NCI-H524 treated with DMSO at 0.1 percent for 48 hours (cell line): ENCODE measurements around the gene MYT1.

Experiments used
- DNase-seq: peaks from one replicate; lab custom pipeline; 2025; lab: John Stamatoyannopoulos, UW

The MYT1 gene

GRCh38 chr20:64192406-64192805, 28.2 kb downstream of the MYT1 start:
- no peak for DNase-seq

GRCh38 chr20:64193058-64193457, 28.8 kb downstream of the MYT1 start:
- DNase-seq = no peak

- DNase-seq = no peak
Observed at GRCh38 chr20:64194269-64194668, 30.0 kb downstream of the MYT1 start.

- DNase-seq = no peak
Observed at GRCh38 chr20:64196309-64196708, 32.1 kb downstream of the MYT1 start.

- no peak for DNase-seq
Observed at GRCh38 chr20:64196847-64197306, 32.6 kb downstream of the MYT1 start.

GRCh38 chr20:64198347-64198746, 34.1 kb downstream of the MYT1 start:
- no peak for DNase-seq

- no peak for DNase-seq
Observed at GRCh38 chr20:64199395-64199794, 35.1 kb downstream of the MYT1 start.

- no peak for DNase-seq
Observed at GRCh38 chr20:64200740-64201139, 36.5 kb downstream of the MYT1 start.

- no peak for DNase-seq
Observed at GRCh38 chr20:64201653-64202052, 37.4 kb downstream of the MYT1 start.

GRCh38 chr20:64203037-64203777, 39.0 kb downstream of the MYT1 start:
- DNase-seq = no peak

- no peak for DNase-seq
Observed at GRCh38 chr20:64205611-64206026, 41.4 kb downstream of the MYT1 start.

- DNase-seq = no peak
Observed at GRCh38 chr20:64206614-64207013, 42.4 kb downstream of the MYT1 start.

GRCh38 chr20:64207641-64208590, 43.7 kb downstream of the MYT1 start:
- no peak for DNase-seq

- DNase-seq = no peak
Observed at GRCh38 chr20:64209148-64209547, 44.9 kb downstream of the MYT1 start.

GRCh38 chr20:64210656-64211369, 46.6 kb downstream of the MYT1 start:
- no peak for DNase-seq

- DNase-seq = no peak
Observed at GRCh38 chr20:64211874-64212658, 47.8 kb downstream of the MYT1 start.

- no peak for DNase-seq
Observed at GRCh38 chr20:64212755-64213154, 48.5 kb downstream of the MYT1 start.

- DNase-seq = no peak
Observed at GRCh38 chr20:64214113-64214512, 49.9 kb downstream of the MYT1 start.

- no peak for DNase-seq
Observed at GRCh38 chr20:64214952-64215351, 50.7 kb downstream of the MYT1 start.

GRCh38 chr20:64216036-64216435, 51.8 kb downstream of the MYT1 start:
- no peak for DNase-seq

- DNase-seq = no peak
Observed at GRCh38 chr20:64216910-64217309, 52.7 kb downstream of the MYT1 start.
